GM21423 (cell line): Measurements from ENCODE around the gene LRRN3.
A peak's percentile ranks its signal among the peaks of the same experiment; 100 is the strongest.

Experiments used
- ATAC-seq: cut with Tn5 transposase; IDR thresholded peaks from one replicate; pipeline ENCODE4 v1.9.1; 2021; ENCODE audit warnings: mild to moderate bottlenecking, moderate library complexity; ENCODE audit not compliant: unreplicated experiment

Gene LRRN3

GRCh38 chr7:111159426-111159825 is 68.5 kb downstream of the LRRN3 start:
- no peak for ATAC-seq

GRCh38 chr7:111160297-111160696 is 69.4 kb downstream of the LRRN3 start:
- no peak for ATAC-seq

GRCh38 chr7:111162692-111163091 is 71.8 kb downstream of the LRRN3 start:
- ATAC-seq = no peak

GRCh38 chr7:111164442-111164841 is 73.5 kb downstream of the LRRN3 start:
- ATAC-seq = no peak

GRCh38 chr7:111168182-111168581 is 77.3 kb downstream of the LRRN3 start:
- ATAC-seq = no peak

- no peak for ATAC-seq
These were observed 81.8 kb downstream of the LRRN3 start for GRCh38 chr7:111172564-111173257.

GRCh38 chr7:111173528-111173927 is 82.6 kb downstream of the LRRN3 start:
- ATAC-seq = no peak

- peak; percentile 48 for ATAC-seq
These were observed 83.1 kb downstream of the LRRN3 start for GRCh38 chr7:111173990-111174389.

- ATAC-seq = no peak
These were observed 83.6 kb downstream of the LRRN3 start for GRCh38 chr7:111174510-111174909.
